Spleen (tissue), 7 donors: ENCODE results near the gene TMEM170B.
"Not testable (repeated sequence)": the region's sequence is repeated elsewhere in the genome, so short reads cannot be mapped to it uniquely, and the experiment has no call there.

Experiments
- POLR2A ChIP-seq, 3 donors: fragments of 450-650 bp; IDR thresholded peaks; one replicate each; pipeline ENCODE4 v1.5.1; 2017; ENCODE audit warnings: antibody characterized with exemption in 3 of 3, mild to moderate bottlenecking in 1 of 3
- TF ChIP-seq, protein P1 (sequence below), 11 experiments: fragments of 200-600 bp in 7 of 11; fragments of 450-650 bp in 4 of 11; sonication (generic) in 4 of 11; IDR thresholded peaks in 8 of 11; conservative IDR thresholded peaks in 3 of 11; 1 replicate in 7 of 11; 2 replicates in 4 of 11; pipeline versions ENCODE4 v1.4.0 to v1.8.0; 2016 to 2021; ENCODE audit warnings: antibody characterized with exemption in 11 of 11, inconsistent platforms in 4 of 11, mild to moderate bottlenecking in 1 of 11
- donor health status: DM: no; HTN: no; CAD: no; lungs with moderate emphysema.
- donor health status: DM: no; HTN: no; CAD: no.
- donor health status: DM: no; HTN: no; CAD: no.

DNA sequence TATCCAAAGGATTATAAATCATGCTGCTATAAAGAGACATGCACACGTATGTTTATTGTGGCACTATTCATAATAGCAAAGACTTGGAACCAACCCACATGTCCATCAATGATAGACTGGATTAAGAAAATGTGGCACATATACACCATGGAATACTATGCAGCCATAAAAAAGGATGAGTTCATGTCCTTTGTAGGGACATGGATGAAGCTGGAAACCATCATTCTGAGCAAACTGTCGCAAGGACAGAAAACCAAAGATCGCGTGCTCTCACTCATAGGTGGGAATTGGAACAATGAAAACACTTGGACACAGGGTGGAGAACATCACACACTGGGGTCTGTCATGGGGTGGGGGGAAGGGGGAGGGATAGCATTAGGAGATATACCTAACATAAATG is 11.0 kb downstream of the TMEM170B start:
- TF ChIP-seq, protein P1, sequence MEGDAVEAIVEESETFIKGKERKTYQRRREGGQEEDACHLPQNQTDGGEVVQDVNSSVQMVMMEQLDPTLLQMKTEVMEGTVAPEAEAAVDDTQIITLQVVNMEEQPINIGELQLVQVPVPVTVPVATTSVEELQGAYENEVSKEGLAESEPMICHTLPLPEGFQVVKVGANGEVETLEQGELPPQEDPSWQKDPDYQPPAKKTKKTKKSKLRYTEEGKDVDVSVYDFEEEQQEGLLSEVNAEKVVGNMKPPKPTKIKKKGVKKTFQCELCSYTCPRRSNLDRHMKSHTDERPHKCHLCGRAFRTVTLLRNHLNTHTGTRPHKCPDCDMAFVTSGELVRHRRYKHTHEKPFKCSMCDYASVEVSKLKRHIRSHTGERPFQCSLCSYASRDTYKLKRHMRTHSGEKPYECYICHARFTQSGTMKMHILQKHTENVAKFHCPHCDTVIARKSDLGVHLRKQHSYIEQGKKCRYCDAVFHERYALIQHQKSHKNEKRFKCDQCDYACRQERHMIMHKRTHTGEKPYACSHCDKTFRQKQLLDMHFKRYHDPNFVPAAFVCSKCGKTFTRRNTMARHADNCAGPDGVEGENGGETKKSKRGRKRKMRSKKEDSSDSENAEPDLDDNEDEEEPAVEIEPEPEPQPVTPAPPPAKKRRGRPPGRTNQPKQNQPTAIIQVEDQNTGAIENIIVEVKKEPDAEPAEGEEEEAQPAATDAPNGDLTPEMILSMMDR (IDR thresholded peaks at IDR 0.05 in 8 of 11, conservative IDR thresholded peaks at IDR 0.05 in 3 of 11), result not testable (repeated sequence)
- not testable (repeated sequence) for TF ChIP-seq POLR2A (IDR thresholded peaks at IDR 0.05)
